Stomach (tissue), 8 donors: ENCODE results near the gene HAL. TPM values are rescaled to one million over a fixed set of nuclear protein-coding genes. Genes with fewer than 3 reads are reported as not detected.

Experiments
- polyA plus RNA-seq, 3 donors: library from polyadenylated mRNA; stranded (reverse); fragments of 200-250 nt; gene quantifications; one replicate each; pipeline ENCODE4 v1.2.3, GENCODE V29; 2013
- total RNA-seq, 5 donors: library from RNA; depleted of rRNA; stranded (reverse); fragments of >200 nt; gene quantifications; one replicate each; pipeline versions ENCODE4 v1.1.0 to v1.2.3, GENCODE V29; 2014 to 2016
- donor health status: healthy with polysubstance abuse.
- donor health status: Bipolar disorder and iron deficiency.
- donor health status: healthy.

Gene HAL
- total and polyA plus RNA-seq, 8 donors: 0.23 to 85.8 (median 1.8) TPM; not detected in 4

Other genes with a start within 250 kb of the HAL start
- gene NTN4, start 205.6 kb downstream of the HAL start, total RNA-seq: 100 to 1,000 TPM in 1 of 5 donors, 10 to 100 TPM in 4; 11.0 to 110 (median 50.7) TPM
- 10 to 100 TPM; 10.5 to 23.5 (median 13.0) TPM for gene NTN4, start 205.6 kb downstream of the HAL start, polyA plus RNA-seq
- 10 to 100 TPM in 3 of 5 donors, not detected in 2; 10.9 to 34.8 (median 22.4) TPM for gene SNRPF, start 137.4 kb downstream of the HAL start, total RNA-seq
- 10 to 100 TPM; 27.5 to 55.4 (median 44.1) TPM for gene SNRPF, start 137.4 kb downstream of the HAL start, polyA plus RNA-seq
- gene CCDC38, start 53.7 kb downstream of the HAL start, total RNA-seq: not detected
- gene CCDC38, start 53.7 kb downstream of the HAL start, polyA plus RNA-seq: not detected
- not detected for gene AMDHD1, start 53.0 kb downstream of the HAL start, total RNA-seq
- gene AMDHD1, start 53.0 kb downstream of the HAL start, polyA plus RNA-seq: under 1 TPM in 2 of 3 donors, not detected in 1; 0.23 to 0.37 TPM
- 10 to 100 TPM; 22.6 to 91.5 (median 73.6) TPM for gene LTA4H, start 39.2 kb upstream of the HAL start, total RNA-seq
- gene LTA4H, start 39.2 kb upstream of the HAL start, polyA plus RNA-seq: 10 to 100 TPM; 38.2 to 62.6 (median 51.6) TPM
- gene ELK3, start 198.0 kb upstream of the HAL start, total RNA-seq: 10 to 100 TPM in 3 of 5 donors, 1 to 10 TPM in 2; 2.2 to 21.7 (median 17.5) TPM
- gene ELK3, start 198.0 kb upstream of the HAL start, polyA plus RNA-seq: 10 to 100 TPM in 2 of 3 donors, 1 to 10 TPM in 1; 8.0 to 13.3 (median 12.2) TPM